NOMO-1 (cell line): ENCODE data around the gene CYTIP.
"Not testable (repeated sequence)": the region's sequence is repeated elsewhere in the genome, so short reads cannot be mapped to it uniquely, and the experiment has no call there.

Experiments used
- DNase-seq, 2 experiments: peaks; one replicate each; lab custom pipeline; 2025; ENCODE audit not compliant: unreplicated experiment in 2 of 2; lab: John Stamatoyannopoulos, UW

CYTIP gene

GRCh38 chr2:157427003-157427921 lies 16.6 kb downstream of the CYTIP start:
- DNase-seq: peak in 1 of 2 experiments; percentile 9

- no peak for DNase-seq
These were observed 17.4 kb downstream of the CYTIP start for GRCh38 chr2:157426477-157426994.

GRCh38 chr2:157424374-157424773 lies 19.5 kb downstream of the CYTIP start:
- no peak for DNase-seq

GRCh38 chr2:157421964-157422363 lies 21.9 kb downstream of the CYTIP start:
- no peak for DNase-seq

- DNase-seq: peak in 1 of 2 experiments; percentile 56
These were observed 22.5 kb downstream of the CYTIP start for GRCh38 chr2:157421331-157421944.

- peak; percentile 85 to 99 for DNase-seq
These were observed 23.0 kb downstream of the CYTIP start for GRCh38 chr2:157420771-157421323.

- no peak for DNase-seq
These were observed 24.8 kb downstream of the CYTIP start for GRCh38 chr2:157419031-157419575.

- DNase-seq: peak; percentile 33 to 82
These were observed 25.6 kb downstream of the CYTIP start for GRCh38 chr2:157418239-157418641.

- peak; percentile 49 to 69 for DNase-seq
These were observed 28.2 kb downstream of the CYTIP start for GRCh38 chr2:157415591-157416101.

- DNase-seq: no peak
These were observed 29.8 kb downstream of the CYTIP start for GRCh38 chr2:157414050-157414449.

GRCh38 chr2:157413326-157414035 lies 30.4 kb downstream of the CYTIP start:
- DNase-seq: peak in 1 of 2 experiments; percentile 17

GRCh38 chr2:157411624-157412336 lies 32.1 kb downstream of the CYTIP start:
- DNase-seq: no peak

- not testable (repeated sequence) for DNase-seq
These were observed 38.5 kb downstream of the CYTIP start for GRCh38 chr2:157405398-157405797.

- DNase-seq: peak in 1 of 2 experiments; percentile 71
These were observed 39.5 kb downstream of the CYTIP start for GRCh38 chr2:157404363-157404762.

- DNase-seq: not testable (repeated sequence)
These were observed 40.9 kb downstream of the CYTIP start for GRCh38 chr2:157402801-157403485.

GRCh38 chr2:157395811-157396210 lies 48.1 kb downstream of the CYTIP start:
- DNase-seq: no peak

- no peak for DNase-seq
These were observed 49.0 kb downstream of the CYTIP start for GRCh38 chr2:157394928-157395327.

- no peak for DNase-seq
These were observed 50.5 kb downstream of the CYTIP start for GRCh38 chr2:157393348-157393747.

- DNase-seq: no peak
These were observed 55.1 kb downstream of the CYTIP start for GRCh38 chr2:157388827-157389226.
